Measurements from ENCODE around the gene SENP1.

DNA sequence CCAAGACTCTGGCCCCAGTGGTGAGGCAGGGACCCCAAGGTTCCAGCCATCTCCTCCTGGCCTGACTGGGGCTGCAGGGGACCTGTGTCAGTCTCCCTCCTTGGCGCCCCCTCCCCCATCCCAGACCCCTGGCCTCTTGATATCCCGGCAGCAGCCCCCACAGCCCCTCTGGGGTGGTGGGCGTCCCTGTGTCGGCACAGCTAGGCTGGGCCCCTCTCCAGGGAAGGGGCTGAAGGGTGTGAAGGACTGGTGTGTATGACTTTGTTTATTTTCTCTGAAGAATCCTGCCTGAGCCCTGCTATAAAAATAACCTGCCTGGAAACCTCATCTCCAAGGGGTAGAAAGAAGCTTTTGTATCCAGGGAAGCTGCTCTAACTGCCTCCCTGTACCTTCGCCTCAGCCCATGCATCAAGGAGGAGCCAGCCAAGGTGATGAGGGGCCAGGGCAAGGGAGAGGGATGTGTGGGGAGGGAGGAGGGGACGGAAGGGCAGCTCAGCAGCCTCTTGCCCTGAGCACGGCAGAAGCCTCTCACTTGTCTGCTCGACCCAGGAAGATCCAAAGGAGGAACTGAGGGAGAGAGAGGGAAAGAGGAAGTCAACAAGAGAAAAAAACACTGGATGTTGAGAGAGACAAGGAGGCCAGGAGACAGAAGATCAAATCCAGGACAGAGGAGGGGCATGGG is 76.2 kb downstream of the SENP1 start:
- TF ChIP-seq POLR2AphosphoS5 (IDR thresholded peaks at IDR 0.05; ENCODE audit: low read depth), result no peak
- no peak for TF ChIP-seq CTCF (conservative IDR thresholded peaks at IDR 0.05; ENCODE audit: low read depth in 2 of 2)
- TF ChIP-seq EZH2 (IDR thresholded peaks at IDR 0.05; ENCODE audit: low read depth, unreplicated experiment), result no peak
- TF ChIP-seq EZH2phosphoT487 (IDR thresholded peaks at IDR 0.05; ENCODE audit: unreplicated experiment), result no peak
